Mammary epithelial cell (primary cell): Measurements from ENCODE around the gene MED26.

Experiments
- CTCF ChIP-seq, 2 donors: IDR thresholded peaks in 1 of 2; conservative IDR thresholded peaks in 1 of 2; 2 replicates each; pipeline ENCODE4 v1.5.1; 2011 to 2012; ENCODE audit warnings: inconsistent platforms in 2 of 2, low read length in 2 of 2, mild to moderate bottlenecking in 2 of 2, control low read depth in 1 of 2, low read depth in 1 of 2; ENCODE audit not compliant: insufficient read depth in 1 of 2; ENCODE audit errors: extremely low read depth in 1 of 2
- EZH2 ChIP-seq: IDR thresholded peaks from 2 replicates; pipeline ENCODE4 v1.6.1; 2012; ENCODE audit warnings: low read length, inconsistent platforms, borderline replicate concordance

DNA sequence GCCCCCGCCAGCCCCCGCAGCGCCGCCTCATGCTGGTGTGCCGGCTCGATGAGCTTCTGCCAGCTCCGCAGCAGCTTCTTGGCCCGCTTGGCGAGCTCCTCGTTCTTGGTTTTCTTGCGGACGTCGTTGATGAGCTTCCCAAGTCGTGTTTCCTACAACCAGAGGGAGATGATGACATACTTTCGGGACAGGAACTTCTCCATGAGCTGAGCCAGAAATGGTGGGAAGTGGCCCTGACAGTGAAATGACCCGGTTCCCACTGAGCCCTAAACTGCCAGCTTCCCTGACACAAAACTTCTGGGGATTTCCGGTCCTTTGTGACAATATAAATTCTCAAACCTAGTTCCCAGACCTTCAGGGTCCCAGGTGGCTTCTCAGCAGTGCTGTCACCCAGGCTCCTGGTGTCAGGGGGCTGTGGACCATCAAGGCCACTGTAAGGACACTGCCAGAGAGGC, 50.4 kb downstream of the MED26 start:
- TF ChIP-seq CTCF (conservative IDR thresholded peaks at IDR 0.05 in 1 of 2, IDR thresholded peaks at IDR 0.05 in 1 of 2; ENCODE audit: extremely low read depth in 1 of 2, insufficient read depth in 1 of 2, low read depth in 1 of 2, low read length in 2 of 2) (no peak), EZH2 (no peak)
